ENCODE data around the gene MAPK6. TPM values are rescaled to one million over a fixed set of nuclear protein-coding genes. Genes with fewer than 3 reads are reported as not detected.

The MAPK6 gene
- total and polyA plus RNA-seq, 2 of the 8 experiments (the other 6 are each of a cell fraction or from before 2014, with no cell fraction given): 22.6 to 108 TPM

DNA sequence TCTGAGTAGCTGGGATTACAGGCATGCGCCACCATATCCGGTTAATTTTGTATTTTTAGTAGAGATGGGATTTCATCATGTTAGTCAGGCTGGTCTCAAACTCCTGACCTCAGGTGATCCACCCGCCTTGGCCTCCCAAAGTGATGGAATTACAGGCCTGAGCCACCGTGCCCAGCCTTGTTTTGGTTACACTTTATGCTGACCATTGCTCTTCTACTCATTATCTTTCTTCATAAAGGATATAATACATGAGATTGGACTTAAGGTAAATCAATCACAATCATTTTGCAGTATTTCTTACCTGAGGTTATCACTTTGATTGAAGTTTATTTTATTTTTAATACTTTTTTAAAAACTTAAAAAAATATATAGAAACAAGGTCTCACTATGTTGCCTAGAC, 45.2 kb upstream of the MAPK6 start (continued):
- TF ChIP-seq, protein P1, sequence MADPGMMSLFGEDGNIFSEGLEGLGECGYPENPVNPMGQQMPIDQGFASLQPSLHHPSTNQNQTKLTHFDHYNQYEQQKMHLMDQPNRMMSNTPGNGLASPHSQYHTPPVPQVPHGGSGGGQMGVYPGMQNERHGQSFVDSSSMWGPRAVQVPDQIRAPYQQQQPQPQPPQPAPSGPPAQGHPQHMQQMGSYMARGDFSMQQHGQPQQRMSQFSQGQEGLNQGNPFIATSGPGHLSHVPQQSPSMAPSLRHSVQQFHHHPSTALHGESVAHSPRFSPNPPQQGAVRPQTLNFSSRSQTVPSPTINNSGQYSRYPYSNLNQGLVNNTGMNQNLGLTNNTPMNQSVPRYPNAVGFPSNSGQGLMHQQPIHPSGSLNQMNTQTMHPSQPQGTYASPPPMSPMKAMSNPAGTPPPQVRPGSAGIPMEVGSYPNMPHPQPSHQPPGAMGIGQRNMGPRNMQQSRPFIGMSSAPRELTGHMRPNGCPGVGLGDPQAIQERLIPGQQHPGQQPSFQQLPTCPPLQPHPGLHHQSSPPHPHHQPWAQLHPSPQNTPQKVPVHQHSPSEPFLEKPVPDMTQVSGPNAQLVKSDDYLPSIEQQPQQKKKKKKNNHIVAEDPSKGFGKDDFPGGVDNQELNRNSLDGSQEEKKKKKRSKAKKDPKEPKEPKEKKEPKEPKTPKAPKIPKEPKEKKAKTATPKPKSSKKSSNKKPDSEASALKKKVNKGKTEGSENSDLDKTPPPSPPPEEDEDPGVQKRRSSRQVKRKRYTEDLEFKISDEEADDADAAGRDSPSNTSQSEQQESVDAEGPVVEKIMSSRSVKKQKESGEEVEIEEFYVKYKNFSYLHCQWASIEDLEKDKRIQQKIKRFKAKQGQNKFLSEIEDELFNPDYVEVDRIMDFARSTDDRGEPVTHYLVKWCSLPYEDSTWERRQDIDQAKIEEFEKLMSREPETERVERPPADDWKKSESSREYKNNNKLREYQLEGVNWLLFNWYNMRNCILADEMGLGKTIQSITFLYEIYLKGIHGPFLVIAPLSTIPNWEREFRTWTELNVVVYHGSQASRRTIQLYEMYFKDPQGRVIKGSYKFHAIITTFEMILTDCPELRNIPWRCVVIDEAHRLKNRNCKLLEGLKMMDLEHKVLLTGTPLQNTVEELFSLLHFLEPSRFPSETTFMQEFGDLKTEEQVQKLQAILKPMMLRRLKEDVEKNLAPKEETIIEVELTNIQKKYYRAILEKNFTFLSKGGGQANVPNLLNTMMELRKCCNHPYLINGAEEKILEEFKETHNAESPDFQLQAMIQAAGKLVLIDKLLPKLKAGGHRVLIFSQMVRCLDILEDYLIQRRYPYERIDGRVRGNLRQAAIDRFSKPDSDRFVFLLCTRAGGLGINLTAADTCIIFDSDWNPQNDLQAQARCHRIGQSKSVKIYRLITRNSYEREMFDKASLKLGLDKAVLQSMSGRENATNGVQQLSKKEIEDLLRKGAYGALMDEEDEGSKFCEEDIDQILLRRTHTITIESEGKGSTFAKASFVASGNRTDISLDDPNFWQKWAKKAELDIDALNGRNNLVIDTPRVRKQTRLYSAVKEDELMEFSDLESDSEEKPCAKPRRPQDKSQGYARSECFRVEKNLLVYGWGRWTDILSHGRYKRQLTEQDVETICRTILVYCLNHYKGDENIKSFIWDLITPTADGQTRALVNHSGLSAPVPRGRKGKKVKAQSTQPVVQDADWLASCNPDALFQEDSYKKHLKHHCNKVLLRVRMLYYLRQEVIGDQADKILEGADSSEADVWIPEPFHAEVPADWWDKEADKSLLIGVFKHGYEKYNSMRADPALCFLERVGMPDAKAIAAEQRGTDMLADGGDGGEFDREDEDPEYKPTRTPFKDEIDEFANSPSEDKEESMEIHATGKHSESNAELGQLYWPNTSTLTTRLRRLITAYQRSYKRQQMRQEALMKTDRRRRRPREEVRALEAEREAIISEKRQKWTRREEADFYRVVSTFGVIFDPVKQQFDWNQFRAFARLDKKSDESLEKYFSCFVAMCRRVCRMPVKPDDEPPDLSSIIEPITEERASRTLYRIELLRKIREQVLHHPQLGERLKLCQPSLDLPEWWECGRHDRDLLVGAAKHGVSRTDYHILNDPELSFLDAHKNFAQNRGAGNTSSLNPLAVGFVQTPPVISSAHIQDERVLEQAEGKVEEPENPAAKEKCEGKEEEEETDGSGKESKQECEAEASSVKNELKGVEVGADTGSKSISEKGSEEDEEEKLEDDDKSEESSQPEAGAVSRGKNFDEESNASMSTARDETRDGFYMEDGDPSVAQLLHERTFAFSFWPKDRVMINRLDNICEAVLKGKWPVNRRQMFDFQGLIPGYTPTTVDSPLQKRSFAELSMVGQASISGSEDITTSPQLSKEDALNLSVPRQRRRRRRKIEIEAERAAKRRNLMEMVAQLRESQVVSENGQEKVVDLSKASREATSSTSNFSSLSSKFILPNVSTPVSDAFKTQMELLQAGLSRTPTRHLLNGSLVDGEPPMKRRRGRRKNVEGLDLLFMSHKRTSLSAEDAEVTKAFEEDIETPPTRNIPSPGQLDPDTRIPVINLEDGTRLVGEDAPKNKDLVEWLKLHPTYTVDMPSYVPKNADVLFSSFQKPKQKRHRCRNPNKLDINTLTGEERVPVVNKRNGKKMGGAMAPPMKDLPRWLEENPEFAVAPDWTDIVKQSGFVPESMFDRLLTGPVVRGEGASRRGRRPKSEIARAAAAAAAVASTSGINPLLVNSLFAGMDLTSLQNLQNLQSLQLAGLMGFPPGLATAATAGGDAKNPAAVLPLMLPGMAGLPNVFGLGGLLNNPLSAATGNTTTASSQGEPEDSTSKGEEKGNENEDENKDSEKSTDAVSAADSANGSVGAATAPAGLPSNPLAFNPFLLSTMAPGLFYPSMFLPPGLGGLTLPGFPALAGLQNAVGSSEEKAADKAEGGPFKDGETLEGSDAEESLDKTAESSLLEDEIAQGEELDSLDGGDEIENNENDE (IDR thresholded peaks at IDR 0.05; ENCODE audit: insufficient replicate concordance, low read length): no peak
- TF ChIP-seq HDAC6 (IDR thresholded peaks at IDR 0.05; ENCODE audit: low read depth, low read length): no peak
- TF ChIP-seq SP1 (IDR thresholded peaks at IDR 0.05; ENCODE audit: low read depth, low read length): no peak
- TF ChIP-seq NRF1 (IDR thresholded peaks at IDR 0.05; ENCODE audit: low read depth, low read length): no peak
- no peak for TF ChIP-seq EP300 (IDR thresholded peaks at IDR 0.05; ENCODE audit: borderline replicate concordance in 1 of 2, low read depth in 2 of 2, low read length in 2 of 2)
- no peak for TF ChIP-seq EGR1 (IDR thresholded peaks at IDR 0.05; ENCODE audit: borderline replicate concordance, low read depth, low read length)

Measured in H1 (cell line).